Measurements from ENCODE around the gene PSTPIP2.
"Not testable (repeated sequence)": the region's sequence is repeated elsewhere in the genome, so short reads cannot be mapped to it uniquely, and the experiment has no call there.

PSTPIP2 gene

GRCh38 chr18:45974088-45974536 is 97.9 kb downstream of the PSTPIP2 start:
- no peak overlapping the region for H3K9ac ChIP-seq (ENCODE audit: low read depth, low read length)
- no peaks in the 10 kb centered on the region for H3K9me3 ChIP-seq (replicated peaks; ENCODE audit: low read length)
- no peaks in the 10 kb centered on the region for H3K27me3 ChIP-seq (ENCODE audit: control insufficient read depth, insufficient read depth, low read length)
- no peaks in the 10 kb centered on the region for H3K36me3 ChIP-seq (ENCODE audit: insufficient read depth, low read length)
- H3K4me3 ChIP-seq (ENCODE audit: low read length): no peak overlapping the region
- peak overlapping the region; percentile 5 for H3K4me2 ChIP-seq (ENCODE audit: low read length)
- peaks cover 6% of the 10 kb centered on the region for H3K4me1 ChIP-seq (ENCODE audit: control insufficient read depth, insufficient read depth, low read length)

DNA sequence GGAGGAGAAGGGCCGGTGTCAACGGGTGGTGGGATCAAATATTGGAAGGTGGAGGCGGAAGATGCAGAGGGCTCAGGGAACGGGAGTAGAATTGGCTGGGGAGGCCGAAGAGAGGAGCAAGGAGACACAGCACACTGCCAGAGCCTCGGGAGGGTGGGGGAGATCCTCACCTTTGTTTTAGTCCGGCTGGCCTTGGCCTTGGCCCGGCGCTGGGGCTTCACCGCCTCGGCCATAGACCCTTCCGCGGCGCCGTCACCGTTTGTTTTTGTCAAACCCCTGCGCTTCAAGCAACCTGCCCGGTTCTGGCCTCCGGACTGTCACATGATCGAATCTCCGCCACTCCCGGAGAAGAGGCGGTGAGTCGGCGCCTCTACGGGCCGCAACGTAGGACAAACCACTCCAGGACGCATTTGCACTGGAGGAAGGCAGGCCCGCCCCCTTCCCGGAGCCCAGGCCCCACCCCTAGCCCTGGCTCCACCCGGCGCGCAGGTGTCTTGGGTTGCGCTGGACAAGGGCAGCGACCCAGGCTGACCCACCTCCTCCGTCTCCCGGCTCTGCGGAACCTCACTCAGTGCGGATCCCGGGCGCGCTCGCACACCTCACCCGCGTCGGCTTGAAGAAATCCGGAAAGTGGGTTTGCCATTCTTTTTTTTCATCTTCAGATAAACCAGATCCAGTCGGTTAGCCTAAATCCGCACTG is 104.9 kb downstream of the PSTPIP2 start, which contains the start of gene EPG5:
EPG5 (minus strand) TSS at position 323 of the 700 bp plus-strand sequence; CDS start at position 233, 90 bp downstream.
- H3K36me3 ChIP-seq (ENCODE audit: insufficient read depth, low read length): peaks cover 11% of the 10 kb centered on the region
- peaks cover 24% of the 10 kb centered on the region for H3K4me1 ChIP-seq (ENCODE audit: control insufficient read depth, insufficient read depth, low read length)
- peak within 1 kb of the TSS; percentile 81 for H3K4me3 ChIP-seq (ENCODE audit: low read length)
- H3K27me3 ChIP-seq (ENCODE audit: control insufficient read depth, insufficient read depth, low read length): no peaks in the 10 kb centered on the region
- peak within 1 kb of the TSS; percentile 96 for H3K9ac ChIP-seq (ENCODE audit: low read depth, low read length)
- peak within 1 kb of the TSS; percentile 75 for H3K4me2 ChIP-seq (ENCODE audit: low read length)
- no peaks in the 10 kb centered on the region for H3K9me3 ChIP-seq (replicated peaks; ENCODE audit: low read length)

- Histone ChIP-seq H3K4me3 (ENCODE audit: low read length) (peak overlapping the region; percentile 37), H3K4me1 (ENCODE audit: control insufficient read depth, insufficient read depth, low read length) (peaks cover 45% of the 10 kb centered on the region), H3K36me3 (ENCODE audit: insufficient read depth, low read length) (peaks cover 23% of the 10 kb centered on the region), H3K4me2 (ENCODE audit: low read length) (peak overlapping the region; percentile 61)
- H3K27me3 ChIP-seq (ENCODE audit: control insufficient read depth, insufficient read depth, low read length); H3K9ac ChIP-seq (ENCODE audit: low read depth, low read length); H3K9me3 ChIP-seq (replicated peaks; ENCODE audit: low read length): not testable (repeated sequence)
These were observed 107.1 kb downstream of the PSTPIP2 start for GRCh38 chr18:45964913-45965312.

- Histone ChIP-seq H3K4me2 (ENCODE audit: low read length) (peak overlapping the region; percentile 65), H3K9ac (ENCODE audit: low read depth, low read length) (peak overlapping the region; percentile 74), H3K36me3 (ENCODE audit: insufficient read depth, low read length) (peaks cover 23% of the 10 kb centered on the region), H3K27me3 (ENCODE audit: control insufficient read depth, insufficient read depth, low read length) (no peaks in the 10 kb centered on the region), H3K4me3 (ENCODE audit: low read length) (no peak overlapping the region), H3K9me3 (replicated peaks; ENCODE audit: low read length) (no peaks in the 10 kb centered on the region), H3K4me1 (ENCODE audit: control insufficient read depth, insufficient read depth, low read length) (peaks cover 60% of the 10 kb centered on the region)
These were observed 109.2 kb downstream of the PSTPIP2 start for GRCh38 chr18:45962866-45963265.

- Histone ChIP-seq H3K36me3 (ENCODE audit: insufficient read depth, low read length) (peaks cover 23% of the 10 kb centered on the region), H3K9me3 (replicated peaks; ENCODE audit: low read length) (no peaks in the 10 kb centered on the region), H3K9ac (ENCODE audit: low read depth, low read length) (peak overlapping the region; percentile 74), H3K4me2 (ENCODE audit: low read length) (peak overlapping the region; percentile 65), H3K4me1 (ENCODE audit: control insufficient read depth, insufficient read depth, low read length) (peaks cover 61% of the 10 kb centered on the region), H3K27me3 (ENCODE audit: control insufficient read depth, insufficient read depth, low read length) (no peaks in the 10 kb centered on the region), H3K4me3 (ENCODE audit: low read length) (no peak overlapping the region)
These were observed 109.6 kb downstream of the PSTPIP2 start for GRCh38 chr18:45962461-45962860.

DNA sequence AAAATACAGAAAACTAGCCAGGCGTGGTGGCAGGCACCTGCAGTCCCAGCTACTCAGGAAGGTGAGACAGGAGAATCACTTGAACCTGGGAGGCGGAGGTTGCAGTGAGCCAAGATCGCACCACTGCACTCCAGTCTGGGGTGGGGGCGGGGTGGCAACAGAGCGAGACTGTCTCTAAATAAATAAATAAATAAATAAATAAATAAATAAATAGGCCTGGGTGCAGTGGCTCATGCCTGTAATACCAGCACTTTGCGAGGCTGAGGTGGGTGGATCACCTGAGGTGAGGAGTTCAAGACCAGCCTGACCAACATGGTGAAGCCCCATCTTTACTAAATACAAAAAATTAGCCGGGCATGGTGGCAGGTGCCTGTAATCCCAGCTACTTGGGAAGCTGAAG is 112.6 kb downstream of the PSTPIP2 start:
- not testable (repeated sequence) for H3K9ac ChIP-seq (ENCODE audit: low read depth, low read length); H3K27me3 ChIP-seq (ENCODE audit: control insufficient read depth, insufficient read depth, low read length); H3K9me3 ChIP-seq (replicated peaks; ENCODE audit: low read length); H3K4me3 ChIP-seq (ENCODE audit: low read length); H3K4me2 ChIP-seq (ENCODE audit: low read length)
- H3K36me3 ChIP-seq (ENCODE audit: insufficient read depth, low read length): peaks cover 31% of the 10 kb centered on the region
- H3K4me1 ChIP-seq (ENCODE audit: control insufficient read depth, insufficient read depth, low read length): peaks cover 87% of the 10 kb centered on the region

- Histone ChIP-seq H3K27me3 (ENCODE audit: control insufficient read depth, insufficient read depth, low read length) (no peaks in the 10 kb centered on the region), H3K4me3 (ENCODE audit: low read length) (no peak overlapping the region), H3K9me3 (replicated peaks; ENCODE audit: low read length) (no peaks in the 10 kb centered on the region), H3K4me1 (ENCODE audit: control insufficient read depth, insufficient read depth, low read length) (peaks cover 91% of the 10 kb centered on the region), H3K9ac (ENCODE audit: low read depth, low read length) (no peak overlapping the region), H3K36me3 (ENCODE audit: insufficient read depth, low read length) (peaks cover 35% of the 10 kb centered on the region), H3K4me2 (ENCODE audit: low read length) (no peak overlapping the region)
These were observed 113.3 kb downstream of the PSTPIP2 start for GRCh38 chr18:45958730-45959129.

GRCh38 chr18:45958027-45958426 is 114.0 kb downstream of the PSTPIP2 start:
- H3K36me3 ChIP-seq (ENCODE audit: insufficient read depth, low read length): peaks cover 42% of the 10 kb centered on the region
- H3K9me3 ChIP-seq (replicated peaks; ENCODE audit: low read length): no peaks in the 10 kb centered on the region
- peak overlapping the region; percentile 22 for H3K4me2 ChIP-seq (ENCODE audit: low read length)
- peaks cover 91% of the 10 kb centered on the region for H3K4me1 ChIP-seq (ENCODE audit: control insufficient read depth, insufficient read depth, low read length)
- H3K27me3 ChIP-seq (ENCODE audit: control insufficient read depth, insufficient read depth, low read length): no peaks in the 10 kb centered on the region
- peak overlapping the region; percentile 78 for H3K9ac ChIP-seq (ENCODE audit: low read depth, low read length)
- peak overlapping the region; percentile 31 for H3K4me3 ChIP-seq (ENCODE audit: low read length)

DNA sequence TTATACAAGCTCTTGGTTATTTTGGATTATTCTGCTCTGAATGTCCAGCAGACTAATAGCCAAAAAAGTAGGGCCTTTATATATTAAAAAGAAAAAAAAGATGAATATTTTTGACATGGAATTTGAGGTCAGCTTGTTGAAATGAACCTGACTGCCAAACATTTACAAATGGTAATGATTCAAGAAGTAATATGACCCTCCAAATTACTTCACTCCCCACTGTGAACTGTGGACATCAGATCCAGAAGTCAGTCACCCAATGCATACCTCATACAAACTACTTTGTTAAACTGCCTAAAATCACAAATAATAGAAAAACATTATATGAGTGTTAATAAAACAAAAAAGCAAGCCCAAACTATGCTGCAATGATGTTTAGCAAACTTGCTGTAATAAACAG is 115.0 kb downstream of the PSTPIP2 start:
- H3K9me3 ChIP-seq (replicated peaks; ENCODE audit: low read length): peaks cover under 1% of the 10 kb centered on the region
- peak overlapping the region; percentile 31 for H3K4me3 ChIP-seq (ENCODE audit: low read length)
- H3K36me3 ChIP-seq (ENCODE audit: insufficient read depth, low read length): peaks cover 48% of the 10 kb centered on the region
- peak overlapping the region; percentile 78 for H3K9ac ChIP-seq (ENCODE audit: low read depth, low read length)
- H3K4me2 ChIP-seq (ENCODE audit: low read length): peak overlapping the region; percentile 31
- no peaks in the 10 kb centered on the region for H3K27me3 ChIP-seq (ENCODE audit: control insufficient read depth, insufficient read depth, low read length)
- H3K4me1 ChIP-seq (ENCODE audit: control insufficient read depth, insufficient read depth, low read length): peaks cover 91% of the 10 kb centered on the region

DNA sequence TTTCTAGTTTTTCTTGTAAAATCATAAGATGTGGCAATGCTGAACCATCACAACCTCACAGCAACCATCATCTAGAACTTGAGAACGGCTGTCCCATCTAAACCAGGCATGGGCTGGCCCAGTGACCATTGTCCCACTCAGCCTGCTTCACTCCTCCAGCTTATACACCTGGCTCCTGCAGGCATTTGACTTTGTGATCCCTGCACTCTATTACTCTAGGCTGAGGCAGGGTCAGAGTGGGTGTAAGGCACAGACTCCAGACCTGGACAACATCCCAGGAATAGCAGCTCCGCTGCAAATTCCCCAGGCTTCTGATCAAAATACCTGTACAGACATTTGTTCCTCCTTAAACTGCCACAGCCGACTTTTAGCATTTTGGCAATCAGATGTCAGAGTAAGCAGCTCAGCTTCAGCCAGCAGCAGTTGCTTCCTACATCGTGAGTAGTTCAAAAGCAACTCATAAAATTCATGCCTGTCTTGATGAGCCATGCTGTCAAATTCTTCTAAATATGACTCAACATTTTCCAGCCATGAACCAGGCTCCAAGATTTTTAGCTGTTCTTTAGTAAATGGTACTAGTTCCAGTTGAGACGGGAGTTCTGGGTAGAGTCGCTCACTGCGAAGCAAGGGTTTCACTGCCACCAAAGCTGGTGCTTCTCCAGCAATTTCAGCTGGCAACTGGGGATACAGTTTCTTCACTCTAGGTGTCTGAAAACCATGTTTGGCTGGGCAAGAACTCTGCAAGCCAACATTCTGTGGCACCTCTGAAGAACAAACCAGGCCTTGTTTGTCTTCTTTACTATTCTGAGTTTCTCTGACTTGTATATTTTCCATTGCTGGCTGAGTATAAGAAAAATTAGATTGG is 117.8 kb downstream of the PSTPIP2 start:
- peaks cover 5% of the 10 kb centered on the region for H3K9me3 ChIP-seq (replicated peaks; ENCODE audit: low read length)
- peak overlapping the region; percentile 36 for H3K4me3 ChIP-seq (ENCODE audit: low read length)
- peaks cover 91% of the 10 kb centered on the region for H3K4me1 ChIP-seq (ENCODE audit: control insufficient read depth, insufficient read depth, low read length)
- H3K9ac ChIP-seq (ENCODE audit: low read depth, low read length): peak overlapping the region; percentile 78
- no peaks in the 10 kb centered on the region for H3K27me3 ChIP-seq (ENCODE audit: control insufficient read depth, insufficient read depth, low read length)
- peak overlapping the region; percentile 71 for H3K4me2 ChIP-seq (ENCODE audit: low read length)
- peaks cover 60% of the 10 kb centered on the region for H3K36me3 ChIP-seq (ENCODE audit: insufficient read depth, low read length)

DNA sequence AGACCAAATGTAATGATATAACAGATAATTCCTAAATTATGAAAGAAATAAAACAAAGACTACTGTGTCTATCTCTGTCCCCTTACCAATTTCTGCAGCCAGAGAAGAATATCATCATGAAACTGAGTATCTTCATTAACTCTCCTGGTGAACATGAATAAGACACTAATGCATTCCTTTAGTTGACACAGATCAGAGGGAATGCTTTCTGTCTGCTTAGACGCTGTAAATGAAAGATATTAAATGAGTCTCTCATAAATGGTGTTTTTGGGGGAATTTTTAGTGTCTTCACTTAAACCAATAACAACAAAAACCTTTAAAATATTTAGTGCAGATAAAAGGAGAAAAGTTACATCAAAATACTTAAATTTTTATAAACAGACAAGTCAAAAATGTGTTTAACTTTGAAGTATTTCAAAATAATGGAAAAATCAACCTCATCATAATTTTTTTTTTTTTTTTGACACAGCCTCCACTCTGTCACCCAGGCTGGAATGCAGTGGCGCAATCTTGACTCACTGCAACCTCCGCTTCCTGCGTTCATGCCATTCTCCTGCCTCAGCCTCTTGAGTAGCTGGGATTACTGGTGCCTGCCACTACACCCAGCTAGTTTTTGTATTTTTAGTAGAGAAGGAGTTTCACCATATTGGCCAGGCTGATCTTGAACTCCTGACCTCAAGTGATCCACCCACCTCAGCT is 120.9 kb downstream of the PSTPIP2 start:
- peak overlapping the region; percentile 54 for H3K4me2 ChIP-seq (ENCODE audit: low read length)
- peak overlapping the region; percentile 1 for H3K4me3 ChIP-seq (ENCODE audit: low read length)
- peaks cover 87% of the 10 kb centered on the region for H3K36me3 ChIP-seq (ENCODE audit: insufficient read depth, low read length)
- peaks cover 5% of the 10 kb centered on the region for H3K9me3 ChIP-seq (replicated peaks; ENCODE audit: low read length)
- H3K27me3 ChIP-seq (ENCODE audit: control insufficient read depth, insufficient read depth, low read length): no peaks in the 10 kb centered on the region
- H3K4me1 ChIP-seq (ENCODE audit: control insufficient read depth, insufficient read depth, low read length): peaks cover 60% of the 10 kb centered on the region
- peak overlapping the region; percentile 74 for H3K9ac ChIP-seq (ENCODE audit: low read depth, low read length)

All from skeletal muscle satellite cell (primary cell).